Cardiac septum (tissue), 1 donor: ENCODE measurements around the gene PCDHGA11. TPM values are rescaled to one million over a fixed set of nuclear protein-coding genes. Genes with fewer than 3 reads are reported as not detected.
A peak's percentile ranks its signal among the peaks of the same experiment; 100 is the strongest.
"Not testable (repeated sequence)": the region's sequence is repeated elsewhere in the genome, so short reads cannot be mapped to it uniquely, and the experiment has no call there.

Source experiments
- DNase-seq: peaks from one replicate; pipeline ENCODE4 v3.0.0-alpha.2; 2020; ENCODE audit warnings: low spot score
- intact Hi-C: fragments of 100-400 bp; cut with DNase I; formaldehyde crosslinking; loops from one replicate; pipeline ENCODE4 v1.14.0; 2022
- total RNA-seq: library from RNA; stranded (reverse); fragmentation: NEBNext Ultra II Directional; extraction: Animal tissue kit (Norgen Biotek cat#: 25700); gene quantifications from one replicate; pipeline ENCODE4 v1.2.1, GENCODE V29; 2021
- donor health status: DM: no; HTN: no; CAD: no.

Gene PCDHGA11
- total RNA-seq, 1 donor from 2014 or later, result 9.6 TPM

- intact Hi-C loops, DNase-seq: not testable (repeated sequence)
Measured at GRCh38 chr5:141397756-141398551, 22.9 kb upstream of the PCDHGA11 start, which contains the start of gene PCDHGB5. Gene PCDHGB5 (plus strand): TSS chr5:141397947. CDS start chr5:141398128, 181 bp downstream.

- DNase-seq, result peak; percentile 5
- intact Hi-C loops, result no loop called here
Measured at GRCh38 chr5:141398608-141399007, 22.2 kb upstream of the PCDHGA11 start.

- DNase-seq, result peak; percentile 46
- intact Hi-C loops, result loop anchor here (5.0 kb wide), 1 partner anchor 42 kb away; the partner anchor contains the start of genes PCDHGA4 and PCDHGB2
Measured at GRCh38 chr5:141399555-141400258, 21.1 kb upstream of the PCDHGA11 start.

GRCh38 chr5:141402553-141403243 lies 18.2 kb upstream of the PCDHGA11 start, which contains the start of gene PCDHGA9:
Gene PCDHGA9 (plus strand): TSS chr5:141402778. CDS start chr5:141402953, 175 bp downstream.
- intact Hi-C loops, result loop anchor here (5.0 kb wide), 1 partner anchor 45 kb away; the partner anchor contains the start of genes PCDHGA4 and PCDHGB2
- no peak for DNase-seq

GRCh38 chr5:141403387-141403786 lies 17.5 kb upstream of the PCDHGA11 start:
- DNase-seq, result no peak
- intact Hi-C loops, result loop anchor here (5.0 kb wide), 1 partner anchor 46 kb away; the partner anchor contains the start of genes PCDHGA4 and PCDHGB2

- intact Hi-C loops, result not testable (repeated sequence)
- DNase-seq, result peak; percentile 71
Measured at GRCh38 chr5:141407790-141408505, 12.9 kb upstream of the PCDHGA11 start, which contains the start of gene PCDHGB6. Gene PCDHGB6 (plus strand): TSS chr5:141408021. CDS start chr5:141408203, 182 bp downstream.

- intact Hi-C loops, result no loop called here
- no peak for DNase-seq
Measured at GRCh38 chr5:141409598-141410306, 11.1 kb upstream of the PCDHGA11 start.

GRCh38 chr5:141411575-141411974 lies 9.3 kb upstream of the PCDHGA11 start:
- intact Hi-C loops, result no loop called here
- DNase-seq, result no peak

GRCh38 chr5:141412854-141413539 lies 7.9 kb upstream of the PCDHGA11 start, which contains the start of gene PCDHGA10:
Gene PCDHGA10 (plus strand): TSS chr5:141412987. CDS start chr5:141413176, 189 bp downstream.
- DNase-seq, result no peak
- intact Hi-C loops, result no loop called here

- intact Hi-C loops, result loop anchor here (2.0 kb wide), 1 partner anchor 145 kb away; no protein-coding TSS in a partner anchor
- no peak for DNase-seq
Measured at GRCh38 chr5:141413540-141414069, 7.2 kb upstream of the PCDHGA11 start.

- intact Hi-C loops, result loop anchor here (2.0 kb wide), 1 partner anchor 144 kb away; no protein-coding TSS in a partner anchor
- not testable (repeated sequence) for DNase-seq
Measured at GRCh38 chr5:141414548-141415274, 6.1 kb upstream of the PCDHGA11 start.

- DNase-seq, result not testable (repeated sequence)
- intact Hi-C loops, result loop anchor here (2.0 kb wide), 1 partner anchor 144 kb away; no protein-coding TSS in a partner anchor
Measured at GRCh38 chr5:141415275-141415618, 5.6 kb upstream of the PCDHGA11 start.

- intact Hi-C loops, result loop anchor here (2.0 kb wide), 1 partner anchor 107 kb away; no protein-coding TSS in a partner anchor
Measured at GRCh38 chr5:141417494-141418172, 3.2 kb upstream of the PCDHGA11 start, which contains the start of gene PCDHGB7. Gene PCDHGB7 (plus strand): TSS chr5:141417677. CDS start chr5:141417860, 183 bp downstream.

GRCh38 chr5:141419074-141419880 lies 1.6 kb upstream of the PCDHGA11 start:
- no peak for DNase-seq
- intact Hi-C loops, result no loop called here

More at GRCh38 chr5:141417494-141418172, 3.2 kb upstream of the PCDHGA11 start, which contains the start of gene PCDHGB7:
- peak; percentile 86 for DNase-seq

- intact Hi-C loops, result no loop called here
- no peak for DNase-seq
Measured at GRCh38 chr5:141421489-141421855, 621 bp downstream of the PCDHGA11 start.
